ENCODE results near the gene RALGAPA2.

RALGAPA2 gene

GRCh38 chr20:20344476-20344875 is 368.0 kb downstream of the RALGAPA2 start:
- no peaks in the 10 kb centered on the region for H3K36me3 ChIP-seq (ENCODE audit: control insufficient read depth in 1 of 2, insufficient read depth in 2 of 2, low read length in 2 of 2)
- no peak overlapping the region for H3K9ac ChIP-seq (ENCODE audit: low read depth in 1 of 2, low read length in 2 of 2)
- H3K4me3 ChIP-seq (ENCODE audit: low read depth in 1 of 2, low read length in 2 of 2) = no peak overlapping the region
- peaks cover 0 to 4% of the 10 kb centered on the region in 2 donors for H3K27me3 ChIP-seq (ENCODE audit: control insufficient read depth in 1 of 2, insufficient read depth in 2 of 2, low read length in 2 of 2)
- H3K9me3 ChIP-seq (ENCODE audit: control insufficient read depth in 1 of 2, low read length in 2 of 2) = peaks cover 0 to 5% of the 10 kb centered on the region in 2 donors
- H3K4me1 ChIP-seq (ENCODE audit: control insufficient read depth in 1 of 2, insufficient read depth in 2 of 2, low read length in 2 of 2) = no peaks in the 10 kb centered on the region
- no peak overlapping the region for H3K27ac ChIP-seq (ENCODE audit: low read depth, low read length)

- no peaks in the 10 kb centered on the region for H3K4me1 ChIP-seq (ENCODE audit: control insufficient read depth in 1 of 2, insufficient read depth in 2 of 2, low read length in 2 of 2)
- H3K4me3 ChIP-seq (ENCODE audit: low read depth in 1 of 2, low read length in 2 of 2) = no peak overlapping the region
- no peak overlapping the region for H3K27ac ChIP-seq (ENCODE audit: low read depth, low read length)
- H3K36me3 ChIP-seq (ENCODE audit: control insufficient read depth in 1 of 2, insufficient read depth in 2 of 2, low read length in 2 of 2) = no peaks in the 10 kb centered on the region
- H3K9me3 ChIP-seq (ENCODE audit: control insufficient read depth in 1 of 2, low read length in 2 of 2) = peaks cover 0 to 3% of the 10 kb centered on the region in 2 donors
- H3K27me3 ChIP-seq (ENCODE audit: control insufficient read depth in 1 of 2, insufficient read depth in 2 of 2, low read length in 2 of 2) = peaks cover 0 to 4% of the 10 kb centered on the region in 2 donors
- no peak overlapping the region for H3K9ac ChIP-seq (ENCODE audit: low read depth in 1 of 2, low read length in 2 of 2)
Measured at GRCh38 chr20:20343932-20344331, 368.5 kb downstream of the RALGAPA2 start.

Measured in duodenal mucosa (tissue), 2 donors.